Neutrophil (primary cell): ENCODE measurements around the gene RGS3.

ENCODE experiments used
- H3K27ac ChIP-seq: fragments of 200-600 bp; sonication (generic); 2 replicates; pipeline ENCODE4 v1.5.1; 2016; ENCODE audit warnings: mild to moderate bottlenecking, moderate library complexity
- H3K27me3 ChIP-seq: fragments of 200-600 bp; sonication (generic); 2 replicates; pipeline ENCODE4 v1.6.0; 2016; ENCODE audit warnings: mild to moderate bottlenecking
- H3K36me3 ChIP-seq: fragments of 200-600 bp; sonication (generic); 2 replicates; pipeline ENCODE4 v1.5.1; 2017
- H3K4me1 ChIP-seq, 2 experiments: fragments of 200-600 bp in 1 of 2; sonication (generic) in 1 of 2; 1 replicate in 1 of 2; 2 replicates in 1 of 2; pipeline versions ENCODE4 v1.5.1 to v1.6.1; 2013 to 2016; ENCODE audit warnings: low read depth in 1 of 2, low read length in 1 of 2, mild to moderate bottlenecking in 1 of 2, moderate library complexity in 1 of 2; ENCODE audit not compliant: control insufficient read depth in 1 of 2, insufficient read depth in 1 of 2
- H3K4me3 ChIP-seq, 2 experiments: fragments of 200-600 bp in 1 of 2; sonication (generic) in 1 of 2; 1 replicate in 1 of 2; 2 replicates in 1 of 2; pipeline ENCODE4 v1.5.1; 2013 to 2016; ENCODE audit warnings: low read depth in 1 of 2, low read length in 1 of 2, mild to moderate bottlenecking in 1 of 2, moderate library complexity in 1 of 2
- H3K9me3 ChIP-seq: fragments of 200-600 bp; sonication (generic); 2 replicates; pipeline ENCODE4 v1.5.1; 2016
- TF ChIP-seq, protein P1 (sequence below): fragments of 200-600 bp; sonication (generic); IDR thresholded peaks from 2 replicates; pipeline ENCODE4 v1.5.1; 2016; ENCODE audit warnings: antibody characterized with exemption

Gene RGS3

DNA sequence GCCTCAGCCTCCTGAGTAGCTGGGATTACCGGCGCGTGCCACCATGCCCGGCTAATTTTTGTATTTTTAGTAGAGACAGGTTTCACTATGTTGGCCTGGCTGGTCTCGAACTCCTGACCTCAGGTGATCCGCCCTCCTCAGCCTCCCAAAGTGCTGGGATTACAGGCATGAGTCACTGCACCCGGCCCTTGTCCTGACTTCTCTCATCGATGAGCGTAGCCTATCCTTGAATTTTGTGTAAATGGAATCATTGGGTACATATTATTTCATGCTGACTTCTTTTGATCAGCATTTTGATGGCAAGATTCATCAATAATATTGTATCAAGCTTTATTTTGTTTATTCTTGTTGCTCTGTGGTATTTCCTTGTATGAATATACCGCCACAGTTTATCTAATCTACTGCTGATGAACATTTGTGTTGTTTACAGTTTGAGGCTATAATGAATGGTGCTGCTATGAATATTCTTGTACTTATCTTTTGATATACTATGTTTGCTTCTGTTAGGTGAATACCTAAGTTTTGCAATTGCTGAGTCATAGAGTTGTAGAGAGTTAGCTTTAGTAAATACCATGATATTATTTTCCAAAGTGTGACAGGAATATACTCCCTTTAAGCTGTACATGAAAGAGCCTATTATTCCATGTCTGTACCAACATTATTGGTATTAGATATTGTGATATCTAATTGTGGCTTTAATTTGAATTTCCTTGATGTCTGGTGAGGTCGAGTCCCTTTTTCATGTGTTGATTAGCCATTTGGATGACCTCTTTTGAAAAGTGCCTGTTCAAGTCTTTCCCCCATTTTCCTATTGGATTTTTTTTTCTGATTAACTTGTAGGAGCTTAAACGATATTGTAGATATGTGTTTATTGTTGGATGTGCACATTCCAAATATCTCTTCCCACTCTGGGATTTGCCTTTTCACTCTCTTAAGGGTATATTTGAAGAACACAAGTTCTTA lies 107.5 kb downstream of the RGS3 start:
- Histone ChIP-seq H3K27me3 (no peaks in the 10 kb centered on the region), H3K36me3 (peaks cover 14% of the 10 kb centered on the region), H3K4me1 (peaks cover 41% of the 10 kb centered on the region in 2 experiments), H3K27ac (no peak overlapping the region), H3K9me3 (no peaks in the 10 kb centered on the region), H3K4me3 (no peak overlapping the region)
- TF ChIP-seq, protein P1, sequence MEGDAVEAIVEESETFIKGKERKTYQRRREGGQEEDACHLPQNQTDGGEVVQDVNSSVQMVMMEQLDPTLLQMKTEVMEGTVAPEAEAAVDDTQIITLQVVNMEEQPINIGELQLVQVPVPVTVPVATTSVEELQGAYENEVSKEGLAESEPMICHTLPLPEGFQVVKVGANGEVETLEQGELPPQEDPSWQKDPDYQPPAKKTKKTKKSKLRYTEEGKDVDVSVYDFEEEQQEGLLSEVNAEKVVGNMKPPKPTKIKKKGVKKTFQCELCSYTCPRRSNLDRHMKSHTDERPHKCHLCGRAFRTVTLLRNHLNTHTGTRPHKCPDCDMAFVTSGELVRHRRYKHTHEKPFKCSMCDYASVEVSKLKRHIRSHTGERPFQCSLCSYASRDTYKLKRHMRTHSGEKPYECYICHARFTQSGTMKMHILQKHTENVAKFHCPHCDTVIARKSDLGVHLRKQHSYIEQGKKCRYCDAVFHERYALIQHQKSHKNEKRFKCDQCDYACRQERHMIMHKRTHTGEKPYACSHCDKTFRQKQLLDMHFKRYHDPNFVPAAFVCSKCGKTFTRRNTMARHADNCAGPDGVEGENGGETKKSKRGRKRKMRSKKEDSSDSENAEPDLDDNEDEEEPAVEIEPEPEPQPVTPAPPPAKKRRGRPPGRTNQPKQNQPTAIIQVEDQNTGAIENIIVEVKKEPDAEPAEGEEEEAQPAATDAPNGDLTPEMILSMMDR, result no peak

DNA sequence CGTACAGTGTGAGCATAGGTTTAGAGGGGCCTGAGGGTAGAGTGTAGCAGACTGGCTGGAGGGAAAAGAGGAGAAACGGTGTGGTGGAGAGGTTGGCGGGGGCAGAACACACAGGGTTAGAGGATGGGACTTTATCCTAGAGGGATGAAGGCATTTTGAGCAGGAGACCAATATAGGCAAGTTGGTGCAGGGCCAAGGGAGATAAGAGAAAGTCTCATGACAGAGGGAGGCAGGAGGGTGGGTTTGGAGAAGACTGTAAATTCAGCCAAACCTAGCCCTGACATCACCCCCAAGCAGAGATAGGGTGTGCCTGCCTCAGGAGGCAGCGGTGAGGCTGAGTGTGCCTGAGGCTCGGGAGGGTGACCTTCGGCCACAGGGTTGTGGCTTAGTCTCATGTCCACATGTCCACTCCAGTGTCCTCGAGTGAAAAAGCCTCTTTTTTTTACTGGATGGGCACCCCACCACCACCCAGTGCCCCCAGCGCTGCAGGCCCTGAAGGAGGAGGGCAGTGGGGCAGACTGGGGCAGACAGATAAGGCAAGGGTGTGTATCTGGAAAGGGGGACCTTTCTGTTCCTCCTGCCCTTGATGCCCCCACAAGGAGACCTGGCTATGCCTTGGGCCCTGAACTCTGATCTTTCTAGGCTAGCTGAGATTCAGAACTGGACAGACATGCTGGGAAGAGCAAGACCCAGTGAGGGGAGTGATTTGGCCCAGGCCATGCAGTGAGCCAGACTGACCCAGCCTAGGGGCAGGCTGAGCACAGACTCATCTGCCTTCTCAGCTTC lies 108.7 kb downstream of the RGS3 start:
- no peaks in the 10 kb centered on the region for H3K9me3 ChIP-seq
- peaks cover 14% of the 10 kb centered on the region for H3K36me3 ChIP-seq
- H3K27me3 ChIP-seq, result no peaks in the 10 kb centered on the region
- no peak overlapping the region for H3K4me3 ChIP-seq
- TF ChIP-seq, protein P1, result no peak
- no peak overlapping the region for H3K27ac ChIP-seq
- H3K4me1 ChIP-seq, result peaks cover 31 to 35% of the 10 kb centered on the region in 2 experiments

DNA sequence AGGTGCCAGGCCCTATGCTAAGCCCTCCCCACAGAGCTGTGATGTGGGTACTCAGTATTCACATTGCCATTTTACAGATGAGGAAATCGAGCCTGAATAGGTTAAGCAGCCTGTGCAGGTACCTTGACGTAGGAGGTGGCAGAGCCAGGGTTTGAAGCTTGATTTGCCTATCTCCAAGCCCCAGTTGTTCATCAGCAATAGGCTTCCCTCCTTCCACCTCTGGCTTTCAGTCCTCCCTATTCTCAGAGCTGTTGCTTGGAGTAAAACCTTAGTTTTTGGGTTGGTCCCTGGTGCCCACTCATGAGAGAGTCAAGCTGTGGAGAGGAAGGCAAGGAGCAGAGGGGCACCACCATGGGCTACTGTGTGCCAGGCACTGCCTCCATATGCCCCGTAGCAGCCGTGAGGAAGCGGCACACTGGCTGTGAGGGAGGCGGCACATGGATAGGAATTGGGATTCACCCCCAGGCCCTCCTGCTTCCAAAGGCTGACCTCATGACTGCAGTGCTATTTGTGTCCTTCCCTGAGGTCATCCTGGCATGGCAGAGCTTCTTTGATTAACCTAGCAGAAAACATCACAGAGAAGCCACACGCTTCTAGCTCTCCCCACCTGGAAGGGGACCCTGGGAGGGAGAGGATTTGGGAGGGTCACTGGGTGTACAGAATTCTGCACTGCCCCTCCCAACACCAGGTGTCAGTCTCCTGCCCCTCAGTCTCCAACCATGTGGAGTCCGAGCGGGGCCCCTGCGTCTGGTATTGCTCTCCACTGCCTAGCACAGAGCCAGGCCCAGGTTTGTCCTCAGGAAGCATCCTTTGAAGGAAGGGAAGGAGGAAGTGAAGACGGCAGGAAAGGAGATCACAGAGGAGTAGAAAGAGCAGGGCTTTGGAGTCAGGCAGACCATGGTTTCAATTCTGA lies 109.8 kb downstream of the RGS3 start:
- H3K27me3 ChIP-seq, result no peaks in the 10 kb centered on the region
- no peaks in the 10 kb centered on the region for H3K9me3 ChIP-seq
- peaks cover 31 to 35% of the 10 kb centered on the region in 2 experiments for H3K4me1 ChIP-seq
- no peak overlapping the region for H3K4me3 ChIP-seq
- peaks cover 14% of the 10 kb centered on the region for H3K36me3 ChIP-seq
- TF ChIP-seq, protein P1, result no peak
- H3K27ac ChIP-seq, result no peak overlapping the region

DNA sequence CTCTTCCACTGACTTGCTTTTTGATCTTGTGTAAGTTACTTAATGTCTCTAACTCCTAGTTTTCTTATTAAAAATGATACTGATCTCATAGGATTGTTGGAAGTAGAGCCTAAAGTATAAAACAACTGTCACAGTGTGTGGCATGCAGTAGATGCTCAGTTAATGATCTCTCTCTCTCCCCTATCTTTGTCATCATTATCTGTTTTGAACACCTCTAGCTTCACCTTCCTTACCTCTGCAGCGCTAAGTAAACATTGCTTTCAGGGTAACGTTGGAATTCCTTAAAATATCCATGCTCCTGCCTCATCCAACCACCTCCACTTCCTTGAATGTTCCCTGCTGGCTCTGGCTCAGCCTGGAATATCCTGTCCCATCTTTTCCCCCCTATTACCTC lies 110.4 kb downstream of the RGS3 start:
- Histone ChIP-seq H3K36me3 (peaks cover 7% of the 10 kb centered on the region), H3K27me3 (no peaks in the 10 kb centered on the region), H3K9me3 (no peaks in the 10 kb centered on the region), H3K4me3 (no peak overlapping the region), H3K4me1 (peaks cover 31 to 35% of the 10 kb centered on the region in 2 experiments), H3K27ac (no peak overlapping the region)
- TF ChIP-seq, protein P1, result no peak
